Fibroblast of pulmonary artery (primary cell): Measurements from ENCODE around the gene PWWP2A.
A peak's percentile ranks its signal among the peaks of the same experiment; 100 is the strongest.

Experiments
- DNase-seq: peaks from one replicate; pipeline ENCODE4 v3.0.0-alpha.2; 2010; ENCODE audit warnings: low read depth
- H3K4me3 ChIP-seq: replicated peaks from 2 replicates; pipeline ENCODE4 v1.5.1; 2011; ENCODE audit warnings: low read depth, mild to moderate bottlenecking, control low read depth, low read length, moderate library complexity
- CTCF ChIP-seq: IDR thresholded peaks from 2 replicates; pipeline ENCODE4 v1.5.1; 2011; ENCODE audit warnings: mild to moderate bottlenecking, control low read depth, low read length, inconsistent platforms; ENCODE audit errors: missing control alignments

Gene PWWP2A

GRCh38 chr5:160119142-160119904 is at the start of gene PWWP2A:
Gene PWWP2A (minus strand): TSS chr5:160119450. CDS start chr5:160119388, 62 bp downstream.
- no peak for TF ChIP-seq CTCF
- peak within 1 kb of the TSS; percentile 79 for H3K4me3 ChIP-seq
- peak; percentile 100 for DNase-seq

- no peak for TF ChIP-seq CTCF
- H3K4me3 ChIP-seq, result no peak overlapping the region
- DNase-seq, result no peak
Observed at GRCh38 chr5:160167624-160168165, 48.4 kb upstream of the PWWP2A start.

GRCh38 chr5:160166973-160167623 is 47.8 kb upstream of the PWWP2A start:
- no peak overlapping the region for H3K4me3 ChIP-seq
- DNase-seq, result peak; percentile 35
- no peak for TF ChIP-seq CTCF

GRCh38 chr5:160166069-160166972 is 47.1 kb upstream of the PWWP2A start:
- H3K4me3 ChIP-seq, result no peak overlapping the region
- DNase-seq, result no peak
- TF ChIP-seq CTCF, result no peak

GRCh38 chr5:160165137-160166068 is 46.2 kb upstream of the PWWP2A start:
- DNase-seq, result peak; percentile 98
- peak overlapping the region; percentile 13 for H3K4me3 ChIP-seq
- TF ChIP-seq CTCF, result no peak

- TF ChIP-seq CTCF, result no peak
- DNase-seq, result no peak
- H3K4me3 ChIP-seq, result no peak overlapping the region
Observed at GRCh38 chr5:160162910-160163309, 43.7 kb upstream of the PWWP2A start.
